Endothelial cell of umbilical vein (primary cell): ENCODE measurements around the gene AHI1. TPM values are rescaled to one million over a fixed set of nuclear protein-coding genes. Genes with fewer than 3 reads are reported as not detected.

Experiments used
- BruUV-seq: library from RNA; stranded (reverse); fragments of 400-500 nt; replicated peaks from 2 replicates; lab custom pipeline; 2021; lab: Mats Ljungman, UMichigan
- CTCF ChIA-PET: fragments of 300-600, 350-600 bp; sonication (Branson Sonifier 250); formaldehyde crosslinking; loops from one replicate; lab custom pipeline; 2021; ENCODE audit warnings: antibody characterized with exemption, inconsistent platforms; lab: Charles Lee
- POLR2A ChIA-PET: fragments of 300-600, 350-600 bp; sonication (Branson Sonifier 250); formaldehyde crosslinking; loops from one replicate; lab custom pipeline; 2021; ENCODE audit warnings: antibody characterized with exemption, inconsistent platforms; lab: Charles Lee
- DNase-seq: peaks from one replicate; pipeline ENCODE4 v3.0.0-alpha.2; 2011; ENCODE audit warnings: low read depth, low spot score
- FAIRE-seq: peaks from 2 replicates; lab custom pipeline; 2011; peaks lifted over from hg19 to GRCh38; lab: Jason Lieb, UNC
- H2AFZ ChIP-seq: 2 replicates; pipeline ENCODE4 v1.6.0; 2012; ENCODE audit warnings: low read depth, low read length, control low read depth, inconsistent platforms
- H3K27ac ChIP-seq: 2 replicates; pipeline ENCODE4 v1.5.1; 2011; ENCODE audit warnings: low read depth, mild to moderate bottlenecking, control low read depth, low read length, moderate library complexity; ENCODE audit not compliant: insufficient read depth
- H3K27me3 ChIP-seq, 2 experiments: 2 replicates each; pipeline versions ENCODE4 v1.6.0 to v1.6.1; 2011; ENCODE audit warnings: low read length in 2 of 2, mixed read lengths in 1 of 2; ENCODE audit not compliant: control insufficient read depth in 2 of 2, insufficient read depth in 2 of 2
- H3K36me3 ChIP-seq, 2 experiments: 2 replicates in 1 of 2; 3 replicates in 1 of 2; pipeline ENCODE4 v1.5.1; 2011; ENCODE audit warnings: low read length in 2 of 2, mild to moderate bottlenecking in 1 of 2, moderate library complexity in 1 of 2; ENCODE audit not compliant: control insufficient read depth in 2 of 2, insufficient read depth in 2 of 2; ENCODE audit errors: extremely low read depth in 1 of 2
- H3K4me1 ChIP-seq: 3 replicates; pipeline ENCODE4 v1.5.1; 2011; ENCODE audit warnings: mild to moderate bottlenecking, low read length; ENCODE audit not compliant: control insufficient read depth, insufficient read depth; ENCODE audit errors: extremely low read depth
- H3K4me2 ChIP-seq: 2 replicates; pipeline ENCODE4 v1.6.1; 2011; ENCODE audit warnings: low read length, control low read depth, mixed read lengths; ENCODE audit not compliant: insufficient read depth
- H3K4me3 ChIP-seq, 3 experiments: fragments of 200-600 bp in 1 of 3; sonication (generic), shearing (Covaris generic) in 1 of 3; replicated peaks in 1 of 3; 2 replicates each; pipeline ENCODE4 v1.5.1; 2011 to 2016; ENCODE audit warnings: control low read depth in 3 of 3, low read length in 3 of 3, mild to moderate bottlenecking in 2 of 3, inconsistent platforms in 1 of 3, low read depth in 1 of 3, moderate library complexity in 1 of 3; ENCODE audit not compliant: insufficient read depth in 1 of 3
- H3K79me2 ChIP-seq: 2 replicates; pipeline ENCODE4 v1.6.0; 2012; ENCODE audit warnings: low read length, inconsistent platforms; ENCODE audit not compliant: control insufficient read depth, insufficient read depth
- H3K9ac ChIP-seq: replicated peaks from 2 replicates; pipeline ENCODE3; 2011; ENCODE audit warnings: low read length, control low read depth; ENCODE audit not compliant: insufficient read depth; ENCODE audit errors: extremely low read depth
- H3K9me1 ChIP-seq: replicated peaks from 3 replicates; pipeline ENCODE4 v1.6.0; 2011; ENCODE audit warnings: mild to moderate bottlenecking, low read length; ENCODE audit not compliant: control insufficient read depth, insufficient read depth; ENCODE audit errors: extremely low read depth
- H3K9me3 ChIP-seq: replicated peaks from 2 replicates; pipeline ENCODE4 v1.5.1; 2012; ENCODE audit warnings: low read length, inconsistent platforms; ENCODE audit not compliant: control insufficient read depth, insufficient read depth
- H4K20me1 ChIP-seq: replicated peaks from 2 replicates; pipeline ENCODE3; 2011; ENCODE audit warnings: mild to moderate bottlenecking, low read length; ENCODE audit not compliant: control insufficient read depth, insufficient read depth; ENCODE audit errors: extremely low read depth
- CTCF ChIP-seq, 2 donors: IDR thresholded peaks; 1 replicate in 1 of 2; 2 replicates in 1 of 2; pipeline ENCODE4 v1.5.1; 2011; ENCODE audit warnings: low read length in 2 of 2, mild to moderate bottlenecking in 2 of 2, moderate library complexity in 2 of 2, control low read depth in 1 of 2, inconsistent platforms in 1 of 2, low read depth in 1 of 2; ENCODE audit not compliant: insufficient read depth in 1 of 2; ENCODE audit errors: extremely low read depth in 1 of 2
- EZH2 ChIP-seq: IDR thresholded peaks from 2 replicates; pipeline ENCODE4 v1.6.1; 2012; ENCODE audit warnings: borderline replicate concordance, low read depth, mild to moderate bottlenecking, moderate library complexity, low read length, inconsistent platforms; ENCODE audit not compliant: severe bottlenecking
- FOS ChIP-seq: IDR thresholded peaks from 2 replicates; pipeline ENCODE4 v1.6.1; 2011; ENCODE audit warnings: mild to moderate bottlenecking, low read length, moderate library complexity, borderline replicate concordance; ENCODE audit not compliant: insufficient read depth
- GATA2 ChIP-seq: IDR thresholded peaks from 2 replicates; pipeline ENCODE4 v1.7.0; 2011; ENCODE audit warnings: low read depth, mild to moderate bottlenecking, moderate library complexity, mixed read lengths, low read length; ENCODE audit not compliant: insufficient read length, insufficient read depth
- JUN ChIP-seq: IDR thresholded peaks from 2 replicates; pipeline ENCODE4 v1.6.1; 2011; ENCODE audit warnings: borderline replicate concordance, low read depth; ENCODE audit not compliant: insufficient read length, insufficient read depth
- MAX ChIP-seq: IDR thresholded peaks from 2 replicates; pipeline ENCODE4 v1.6.1; 2011; ENCODE audit not compliant: insufficient read depth, insufficient read length
- MYC ChIP-seq: IDR thresholded peaks from one replicate; pipeline ENCODE4 v1.6.1; 2011; ENCODE audit warnings: mild to moderate bottlenecking, low read depth, low read length
- POLR2A ChIP-seq: IDR thresholded peaks from 2 replicates; pipeline ENCODE4 v1.6.1; 2012; ENCODE audit warnings: low read depth, mild to moderate bottlenecking, control low read depth, low read length
- POLR2AphosphoS5 ChIP-seq: IDR thresholded peaks from 2 replicates; pipeline ENCODE4 v1.6.1; 2012; ENCODE audit warnings: low read depth, mild to moderate bottlenecking, control low read depth, low read length, moderate library complexity; ENCODE audit not compliant: insufficient read depth
- dilution Hi-C: fragments of 300-500 bp; cut with MboI; formaldehyde crosslinking; loops from one replicate; pipeline ENCODE4 v1.15.0; 2019; ENCODE audit warnings: low sequenced_read_pairs; ENCODE audit not compliant: extremely low pct_ligation_motif_present
- intact Hi-C: fragments of 100-400 bp; cut with micrococcal nuclease; formaldehyde crosslinking; loops from one replicate; pipeline ENCODE4 v1.10.0; 2022
- polyA plus RNA-seq, 4 experiments: library from polyadenylated mRNA; depleted of rRNA in 3 of 4; stranded (reverse) in 3 of 4; unstranded in 1 of 4; fragments of >200 nt; gene quantifications; 2 replicates each; pipeline versions ENCODE4 v1.2.1 to v1.2.3, GENCODE V29; 2011 to 2012; ENCODE audit warnings: missing spikeins in 1 of 4
- total RNA-seq: library from RNA; stranded (reverse); gene quantifications from 2 replicates; pipeline ENCODE4 v1.2.3, GENCODE V29; 2021

AHI1 gene
- total and polyA plus RNA-seq, 2 donors (not counting 3 experiments of a cell fraction or from before 2014, with no cell fraction given): 5.1 to 20.7 TPM

DNA sequence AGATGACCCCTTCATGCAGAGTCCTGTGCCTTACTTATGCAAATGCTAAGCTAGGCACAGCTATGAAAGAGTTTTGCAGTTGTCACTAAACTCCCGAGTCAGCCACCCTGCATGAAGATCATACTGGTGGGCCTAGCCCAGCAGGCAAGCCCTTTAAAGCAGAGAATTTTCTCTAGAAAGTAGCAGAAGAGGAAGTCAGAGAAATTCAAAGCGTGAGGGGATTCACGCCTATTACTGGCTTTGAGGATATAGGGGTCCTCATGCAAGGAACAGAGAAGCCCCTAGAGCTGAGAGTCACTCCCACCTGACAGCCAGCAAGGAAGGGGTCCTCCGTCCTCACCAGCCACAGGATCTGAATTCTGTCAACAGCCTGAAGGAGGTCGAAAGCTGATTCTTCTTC lies 261.8 kb downstream of the AHI1 start:
- no TSS peak for BruUV-seq
- ChIA-PET CTCF (no interaction called here), POLR2A (no interaction called here)
- H3K9me1 ChIP-seq: no peaks in the 10 kb centered on the region
- no peaks in the 10 kb centered on the region for H3K9me3 ChIP-seq
- no peak overlapping the region for H3K9ac ChIP-seq
- H3K4me3 ChIP-seq: no peak overlapping the region
- H4K20me1 ChIP-seq: no peaks in the 10 kb centered on the region
- dilution Hi-C loops (no loop called here), intact Hi-C loops (no loop called here)
- H2AFZ ChIP-seq: no peak overlapping the region
- no peak overlapping the region for H3K4me2 ChIP-seq
- H3K4me1 ChIP-seq: no peaks in the 10 kb centered on the region
- H3K27me3 ChIP-seq: peaks cover 3 to 4% of the 10 kb centered on the region in 2 experiments
- no peak overlapping the region for H3K27ac ChIP-seq
- FAIRE-seq (no peak), DNase-seq (no peak)
- TF ChIP-seq MAX (no peak), MYC (no peak), POLR2A (no peak), CTCF (IDR thresholded peaks at IDR 0.05; ENCODE audit: extremely low read depth in 1 of 2, insufficient read depth in 1 of 2, low read depth in 1 of 2, low read length in 2 of 2) (no peak), POLR2AphosphoS5 (no peak), FOS (no peak), EZH2 (no peak), GATA2 (no peak), JUN (no peak)
- H3K36me3 ChIP-seq: no peaks in the 10 kb centered on the region
- no peaks in the 10 kb centered on the region for H3K79me2 ChIP-seq
